Prostate gland (tissue), 2 donors: Measurements from ENCODE around the gene ADAMTS12. TPM values are rescaled to one million over a fixed set of nuclear protein-coding genes. Genes with fewer than 3 reads are reported as not detected.
"Not testable (repeated sequence)": the region's sequence is repeated elsewhere in the genome, so short reads cannot be mapped to it uniquely, and the experiment has no call there.

Experiments
- DNase-seq: peaks from one replicate; pipeline ENCODE4 v3.0.0-alpha.2; 2019; ENCODE audit warnings: low spot score
- H3K27ac ChIP-seq, 2 donors: fragments of 200-600 bp; sonication (generic); 2 replicates each; pipeline ENCODE4 v1.5.1; 2017 to 2019
- H3K27me3 ChIP-seq: fragments of 200-600 bp; sonication (generic); replicated peaks from 2 replicates; pipeline ENCODE4 v1.5.1; 2019; ENCODE audit not compliant: insufficient read depth
- H3K36me3 ChIP-seq, 2 donors: fragments of 200-600 bp; sonication (generic); 1 replicate in 1 of 2; 2 replicates in 1 of 2; pipeline versions ENCODE4 v1.5.1 to v1.8.1; 2017 to 2019
- H3K4me1 ChIP-seq: fragments of 200-600 bp; sonication (generic); replicated peaks from 2 replicates; pipeline ENCODE4 v1.5.1; 2019
- H3K4me3 ChIP-seq, 2 donors: fragments of 200-600 bp; sonication (generic); 2 replicates each; pipeline ENCODE4 v1.5.1; 2017 to 2019
- H3K9me3 ChIP-seq: fragments of 200-600 bp; sonication (generic); 2 replicates; pipeline ENCODE4 v1.5.1; 2017
- POLR2A ChIP-seq: fragments of 450-650 bp; IDR thresholded peaks from one replicate; pipeline ENCODE4 v1.6.1; 2016; ENCODE audit warnings: antibody characterized with exemption, mild to moderate bottlenecking
- POLR2AphosphoS5 ChIP-seq: sonication (generic); formaldehyde crosslinking; IDR thresholded peaks from one replicate; pipeline ENCODE4 v1.6.1; 2017; ENCODE audit warnings: antibody characterized with exemption
- WGBS: methylation state at CpG from one replicate; pipeline ENCODE4 v1.1.5; 2018; 5-methylcytosine and 5-hydroxymethylcytosine counted together
- intact Hi-C: fragments of 100-400 bp; cut with DNase I; formaldehyde crosslinking; loops from one replicate; pipeline ENCODE4 v1.14.2; 2022
- total RNA-seq, 2 donors: library from RNA; depleted of rRNA; stranded (reverse); fragments of >200 nt; gene quantifications; one replicate each; pipeline ENCODE4 v1.1.0, GENCODE V29; 2016
- TF ChIP-seq, protein P1 (sequence below), 4 experiments: fragments of 200-600 bp in 2 of 4; fragments of 450-650 bp in 2 of 4; sonication (generic) in 2 of 4; IDR thresholded peaks; 1 replicate in 3 of 4; 2 replicates in 1 of 4; pipeline ENCODE4 v1.5.1; 2016 to 2019; ENCODE audit warnings: antibody characterized with exemption in 4 of 4, mild to moderate bottlenecking in 2 of 4, moderate library complexity in 2 of 4

The ADAMTS12 gene
- total RNA-seq, 2 donors from 2014 or later: 0.09 to 3.7 TPM

DNA sequence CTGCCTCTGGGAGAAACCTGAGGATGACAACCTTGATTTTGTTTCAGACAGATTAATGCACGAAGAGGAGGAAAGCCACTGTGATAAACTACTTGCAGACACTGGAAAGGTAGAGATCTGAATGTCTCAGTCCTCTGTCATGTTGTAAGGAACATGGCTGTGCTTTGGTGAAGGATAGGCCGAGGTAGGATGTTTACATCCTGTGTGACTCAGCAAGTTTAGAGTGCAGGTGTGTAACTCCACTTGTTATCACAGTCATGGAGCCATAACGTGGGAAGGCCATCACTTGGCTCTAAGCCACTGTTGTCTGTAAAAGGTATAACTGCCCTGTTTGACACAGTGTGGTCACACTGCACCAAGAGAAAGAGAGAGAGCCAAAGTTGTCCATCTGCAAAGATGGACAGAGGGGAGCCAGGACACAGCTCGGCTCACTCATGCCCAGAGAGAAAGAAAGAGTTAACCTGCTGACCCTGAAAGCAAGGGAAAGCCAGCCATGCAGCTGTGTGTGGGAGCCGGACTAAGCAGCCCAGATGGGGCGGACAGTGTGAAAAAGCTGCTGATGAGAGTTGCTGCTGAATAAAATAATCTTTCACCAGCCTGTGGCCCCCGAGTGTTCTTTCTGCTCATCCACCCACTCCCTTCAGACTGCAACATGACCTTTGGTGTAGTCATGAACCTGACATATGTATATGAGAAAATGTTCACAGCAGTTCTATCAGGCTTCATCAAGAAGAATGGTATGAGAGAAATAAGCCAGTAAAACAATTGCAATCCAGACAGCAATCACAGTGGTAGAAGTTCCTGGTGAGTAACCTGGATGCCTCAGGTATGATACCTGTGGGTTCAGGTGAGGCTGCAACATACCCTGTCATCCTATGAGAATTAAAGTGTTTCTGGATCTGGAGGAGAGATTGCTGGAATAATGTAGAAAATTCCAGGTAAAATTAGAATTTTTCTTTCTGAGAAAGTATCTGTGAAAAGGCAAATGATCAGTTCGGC lies 335.2 kb downstream of the ADAMTS12 start:
- no peaks in the 10 kb centered on the region for H3K27me3 ChIP-seq
- WGBS: 83% methylated on average over 8 of the region's 8 CpGs
- no peak overlapping the region for H3K4me3 ChIP-seq
- intact Hi-C loops: no loop called here
- TF ChIP-seq POLR2A: no peak
- no peak overlapping the region for H3K27ac ChIP-seq
- no peaks in the 10 kb centered on the region for H3K9me3 ChIP-seq
- H3K4me1 ChIP-seq: no peaks in the 10 kb centered on the region
- no peak for DNase-seq
- H3K36me3 ChIP-seq: no peaks in the 10 kb centered on the region

DNA sequence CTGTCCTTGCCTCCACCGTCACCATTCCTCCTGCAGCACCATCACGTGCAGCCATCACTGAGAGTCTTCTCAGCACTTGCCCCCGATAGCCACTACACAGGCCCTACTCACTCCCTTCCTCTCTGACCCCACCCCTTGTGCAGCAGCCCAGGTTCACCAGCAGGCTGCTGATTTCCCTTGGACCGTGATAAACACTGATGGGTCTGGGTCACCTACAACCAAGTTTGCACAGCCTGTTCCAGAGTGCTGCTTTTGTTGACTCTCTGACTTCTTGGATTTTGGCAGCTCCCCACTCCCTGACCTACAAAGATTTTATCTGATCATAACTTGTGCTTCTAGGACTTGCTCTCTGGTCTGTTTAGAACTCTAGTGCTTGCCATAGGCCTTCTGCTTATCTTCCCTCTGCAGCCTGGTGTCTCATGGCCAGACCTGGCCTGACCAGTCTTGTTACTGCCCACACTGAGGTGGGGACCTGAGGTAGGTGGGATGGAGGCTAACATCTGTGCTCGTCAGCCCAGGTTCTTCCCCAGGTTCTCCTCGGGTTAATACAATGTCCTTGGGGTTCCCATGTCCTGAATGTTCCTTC lies 341.7 kb downstream of the ADAMTS12 start:
- Histone ChIP-seq H3K27ac (no peak overlapping the region), H3K36me3 (no peaks in the 10 kb centered on the region), H3K27me3 (no peaks in the 10 kb centered on the region), H3K9me3 (no peaks in the 10 kb centered on the region), H3K4me3 (no peak overlapping the region), H3K4me1 (no peaks in the 10 kb centered on the region)
- DNase-seq: peak; percentile 53
- 64% methylated on average over 6 of the region's 6 CpGs for WGBS
- intact Hi-C loops: no loop called here
- TF ChIP-seq, protein P1, sequence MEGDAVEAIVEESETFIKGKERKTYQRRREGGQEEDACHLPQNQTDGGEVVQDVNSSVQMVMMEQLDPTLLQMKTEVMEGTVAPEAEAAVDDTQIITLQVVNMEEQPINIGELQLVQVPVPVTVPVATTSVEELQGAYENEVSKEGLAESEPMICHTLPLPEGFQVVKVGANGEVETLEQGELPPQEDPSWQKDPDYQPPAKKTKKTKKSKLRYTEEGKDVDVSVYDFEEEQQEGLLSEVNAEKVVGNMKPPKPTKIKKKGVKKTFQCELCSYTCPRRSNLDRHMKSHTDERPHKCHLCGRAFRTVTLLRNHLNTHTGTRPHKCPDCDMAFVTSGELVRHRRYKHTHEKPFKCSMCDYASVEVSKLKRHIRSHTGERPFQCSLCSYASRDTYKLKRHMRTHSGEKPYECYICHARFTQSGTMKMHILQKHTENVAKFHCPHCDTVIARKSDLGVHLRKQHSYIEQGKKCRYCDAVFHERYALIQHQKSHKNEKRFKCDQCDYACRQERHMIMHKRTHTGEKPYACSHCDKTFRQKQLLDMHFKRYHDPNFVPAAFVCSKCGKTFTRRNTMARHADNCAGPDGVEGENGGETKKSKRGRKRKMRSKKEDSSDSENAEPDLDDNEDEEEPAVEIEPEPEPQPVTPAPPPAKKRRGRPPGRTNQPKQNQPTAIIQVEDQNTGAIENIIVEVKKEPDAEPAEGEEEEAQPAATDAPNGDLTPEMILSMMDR (IDR thresholded peaks at IDR 0.05): no peak
- TF ChIP-seq POLR2AphosphoS5: peak; percentile 77

DNA sequence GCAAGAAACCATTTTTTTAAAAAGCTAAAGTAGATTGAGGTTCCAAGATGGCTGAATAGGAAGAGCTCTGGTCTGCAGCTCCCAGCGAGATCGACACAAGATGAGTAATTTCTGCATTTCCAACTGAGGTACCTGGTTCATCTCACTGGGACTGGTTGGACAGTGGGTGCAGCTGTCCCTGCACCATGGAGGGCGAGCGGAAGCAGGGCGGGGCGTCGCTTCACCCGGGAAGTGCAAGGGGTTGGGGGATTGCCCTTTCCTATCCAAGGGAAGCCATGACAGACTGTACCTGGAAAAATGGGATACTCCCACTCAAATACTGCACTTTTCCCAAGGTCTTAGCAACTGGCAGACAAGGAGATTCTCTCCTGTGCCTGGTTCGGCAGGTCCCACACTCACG lies 352.0 kb downstream of the ADAMTS12 start:
- H3K36me3 ChIP-seq, H3K27me3 ChIP-seq, H3K4me3 ChIP-seq, H3K9me3 ChIP-seq, H3K27ac ChIP-seq, H3K4me1 ChIP-seq, DNase-seq, intact Hi-C loops: not testable (repeated sequence)
- WGBS: 96% methylated on average over 10 of the region's 10 CpGs

DNA sequence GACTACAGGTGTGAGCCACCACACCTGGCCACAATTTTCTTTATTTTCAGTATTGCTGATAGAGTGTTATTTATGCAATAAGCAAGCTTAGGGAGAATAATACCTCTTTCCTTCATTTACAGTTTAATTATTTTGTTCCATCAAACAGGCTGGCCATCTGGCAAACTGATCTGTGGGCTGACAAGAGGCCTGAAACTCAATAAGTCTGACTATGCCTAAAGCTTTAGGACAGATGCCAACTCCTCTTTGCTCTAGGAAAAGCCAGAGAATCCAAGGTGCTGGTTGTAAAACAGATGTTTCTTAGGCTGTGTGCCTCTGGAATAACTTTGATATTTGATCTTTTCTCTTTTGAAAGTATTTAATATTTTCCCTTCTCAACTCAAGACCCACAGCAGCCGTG lies 352.6 kb downstream of the ADAMTS12 start:
- TF ChIP-seq, protein P1 (IDR thresholded peaks at IDR 0.05): no peak
- TF ChIP-seq POLR2A (no peak), POLR2AphosphoS5 (no peak)
- Histone ChIP-seq H3K36me3 (no peaks in the 10 kb centered on the region), H3K9me3 (no peaks in the 10 kb centered on the region), H3K27me3 (no peaks in the 10 kb centered on the region), H3K4me1 (no peaks in the 10 kb centered on the region), H3K4me3 (no peak overlapping the region), H3K27ac (no peak overlapping the region)
- WGBS: 51% methylated on average over 1 of the region's 1 CpG
- no peak for DNase-seq
- intact Hi-C loops: no loop called here

DNA sequence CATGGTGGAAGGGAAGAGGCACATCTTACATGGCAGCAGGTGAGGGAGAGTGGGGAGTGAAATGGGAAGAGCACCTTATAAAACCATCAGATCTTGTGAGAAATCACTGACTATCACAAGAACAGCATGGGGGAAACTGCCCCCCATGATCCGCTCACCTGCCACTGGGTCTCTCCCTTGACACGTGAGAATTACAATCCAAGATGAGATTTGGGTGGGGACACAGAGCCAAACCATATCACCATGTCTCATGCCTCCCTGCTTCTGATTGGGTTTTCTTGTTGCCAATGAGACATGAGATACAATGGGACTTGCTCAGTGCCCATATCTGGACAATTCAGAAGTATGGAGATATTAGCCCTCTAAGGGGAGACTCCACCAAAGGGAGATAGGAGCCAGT lies 353.6 kb downstream of the ADAMTS12 start:
- DNase-seq: no peak
- Histone ChIP-seq H3K36me3 (no peaks in the 10 kb centered on the region), H3K27ac (no peak overlapping the region), H3K27me3 (no peaks in the 10 kb centered on the region), H3K9me3 (no peaks in the 10 kb centered on the region), H3K4me3 (no peak overlapping the region), H3K4me1 (no peaks in the 10 kb centered on the region)
- WGBS: 100% methylated on average over 2 of the region's 2 CpGs
- TF ChIP-seq POLR2A (no peak), POLR2AphosphoS5 (no peak)
- TF ChIP-seq, protein P1 (IDR thresholded peaks at IDR 0.05): no peak
- intact Hi-C loops: no loop called here
